ENCODE results near the gene PHACTR2.

DNA sequence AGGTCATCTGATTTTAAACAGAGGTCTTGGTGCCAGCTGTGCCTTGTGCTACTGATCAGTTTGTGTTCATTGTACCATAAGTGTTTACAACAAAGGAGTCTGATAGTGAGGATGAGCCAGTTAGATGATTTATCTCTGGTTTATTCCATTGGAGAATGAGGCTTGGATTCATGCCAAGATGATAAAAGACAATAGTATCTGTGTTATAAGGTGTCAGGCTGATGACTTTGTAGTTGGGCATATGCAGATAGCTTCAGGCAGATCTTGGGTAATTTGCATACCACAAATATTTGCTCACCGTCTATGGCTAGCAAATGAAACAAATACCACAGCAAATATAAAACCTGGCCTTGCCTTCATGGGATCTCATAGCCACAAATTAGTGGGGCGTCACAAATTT is 43.3 kb upstream of the PHACTR2 start:
- TF ChIP-seq, protein P1, sequence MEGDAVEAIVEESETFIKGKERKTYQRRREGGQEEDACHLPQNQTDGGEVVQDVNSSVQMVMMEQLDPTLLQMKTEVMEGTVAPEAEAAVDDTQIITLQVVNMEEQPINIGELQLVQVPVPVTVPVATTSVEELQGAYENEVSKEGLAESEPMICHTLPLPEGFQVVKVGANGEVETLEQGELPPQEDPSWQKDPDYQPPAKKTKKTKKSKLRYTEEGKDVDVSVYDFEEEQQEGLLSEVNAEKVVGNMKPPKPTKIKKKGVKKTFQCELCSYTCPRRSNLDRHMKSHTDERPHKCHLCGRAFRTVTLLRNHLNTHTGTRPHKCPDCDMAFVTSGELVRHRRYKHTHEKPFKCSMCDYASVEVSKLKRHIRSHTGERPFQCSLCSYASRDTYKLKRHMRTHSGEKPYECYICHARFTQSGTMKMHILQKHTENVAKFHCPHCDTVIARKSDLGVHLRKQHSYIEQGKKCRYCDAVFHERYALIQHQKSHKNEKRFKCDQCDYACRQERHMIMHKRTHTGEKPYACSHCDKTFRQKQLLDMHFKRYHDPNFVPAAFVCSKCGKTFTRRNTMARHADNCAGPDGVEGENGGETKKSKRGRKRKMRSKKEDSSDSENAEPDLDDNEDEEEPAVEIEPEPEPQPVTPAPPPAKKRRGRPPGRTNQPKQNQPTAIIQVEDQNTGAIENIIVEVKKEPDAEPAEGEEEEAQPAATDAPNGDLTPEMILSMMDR (IDR thresholded peaks at IDR 0.05; ENCODE audit: borderline replicate concordance, extremely low read depth, low read length, poor library complexity, severe bottlenecking): no peak
- no peak for TF ChIP-seq EZH2 (IDR thresholded peaks at IDR 0.05; ENCODE audit: borderline replicate concordance, low read depth, low read length, severe bottlenecking)
